22Rv1 (cell line): ENCODE measurements around the gene FAM168B.

ENCODE experiments used
- CTCF ChIP-seq: fragments of 450-650 bp; IDR thresholded peaks from 2 replicates; pipeline ENCODE4 v1.5.1; 2017; ENCODE audit warnings: mild to moderate bottlenecking
- ZFX ChIP-seq: fragments of 450-650 bp; IDR thresholded peaks from 2 replicates; pipeline ENCODE4 v1.6.1; 2017; ENCODE audit warnings: antibody characterized with exemption, borderline replicate concordance

DNA sequence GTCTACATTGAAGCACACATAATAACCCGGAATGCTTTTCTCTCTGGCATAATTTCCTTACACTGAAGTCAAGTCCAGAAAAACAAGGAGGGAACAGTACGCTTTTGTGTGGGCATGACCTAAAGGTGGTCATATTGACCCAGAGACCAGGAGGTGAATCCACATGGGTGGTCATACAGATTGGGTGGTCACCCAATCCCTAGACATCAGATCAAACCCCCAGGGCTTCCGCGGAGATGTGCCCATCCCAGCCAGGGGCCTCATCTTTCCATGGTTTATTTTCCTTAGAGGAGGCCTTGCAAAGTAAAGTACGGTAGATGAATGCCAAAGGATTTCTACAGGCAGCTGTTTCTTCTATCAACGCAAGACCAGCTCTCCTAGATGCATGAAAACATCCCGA, 38.8 kb downstream of the FAM168B start:
- TF ChIP-seq CTCF (no peak), ZFX (no peak)
